Body of pancreas (tissue), 4 donors: Measurements from ENCODE around the gene RAB23. TPM values are rescaled to one million over a fixed set of nuclear protein-coding genes. Genes with fewer than 3 reads are reported as not detected.

Experiments
- ATAC-seq: fragments of 150-250 bp; one replicate; pipeline ENCODE4 v1.9.1; 2016
- DNase-seq, 4 donors: peaks; one replicate each; pipeline ENCODE4 v3.0.0-alpha.2; 2019
- H3K27ac ChIP-seq, 4 donors: fragments of 200-600 bp; sonication (generic); 1 replicate in 3 of 4; 2 replicates in 1 of 4; pipeline versions ENCODE4 v1.5.1 to v1.6.1; 2016 to 2019; ENCODE audit warnings: mild to moderate bottlenecking in 1 of 4, mixed read lengths in 1 of 4, moderate library complexity in 1 of 4
- H3K27me3 ChIP-seq, 2 donors: fragments of 200-600 bp; sonication (generic); one replicate each; pipeline ENCODE4 v1.6.0; 2016; ENCODE audit warnings: mild to moderate bottlenecking in 1 of 2
- H3K36me3 ChIP-seq, 2 donors: fragments of 200-600 bp; sonication (generic); replicated peaks in 1 of 2; 2 replicates each; pipeline ENCODE4 v1.5.1; 2016; ENCODE audit warnings: low read depth in 2 of 2; ENCODE audit not compliant: insufficient read depth in 1 of 2
- H3K4me1 ChIP-seq: fragments of 200-600 bp; sonication (generic); one replicate; pipeline ENCODE4 v1.6.0; 2016
- H3K4me3 ChIP-seq, 2 donors: fragments of 200-600 bp; sonication (generic); 1 replicate in 1 of 2; 2 replicates in 1 of 2; pipeline ENCODE4 v1.5.1; 2016 to 2019
- H3K9me3 ChIP-seq, 3 donors: fragments of 200-600 bp; sonication (generic); 1 replicate in 2 of 3; 2 replicates in 1 of 3; pipeline ENCODE4 v1.5.1; 2016
- POLR2A ChIP-seq, 3 donors: fragments of 450-650 bp; IDR thresholded peaks; one replicate each; pipeline ENCODE4 v1.6.1; 2016; ENCODE audit warnings: antibody characterized with exemption in 3 of 3, mild to moderate bottlenecking in 2 of 3
- WGBS, 2 donors: methylation state at CpG; one replicate each; pipeline ENCODE4 v1.1.5; 2017; 5-methylcytosine and 5-hydroxymethylcytosine counted together
- intact Hi-C: fragments of 100-400 bp; cut with DNase I; formaldehyde crosslinking; loops from one replicate; pipeline ENCODE4 v1.15.1; 2023
- total RNA-seq, 2 donors: library from RNA; depleted of rRNA; stranded (reverse); fragments of >200 nt; gene quantifications; one replicate each; pipeline ENCODE4 v1.1.0, GENCODE V29; 2016
- TF ChIP-seq, protein P1 (sequence below), 7 experiments: fragments of 450-650 bp in 4 of 7; fragments of 200-600 bp in 3 of 7; sonication (generic) in 3 of 7; IDR thresholded peaks; one replicate each; pipeline ENCODE4 v1.5.1; 2016 to 2019; ENCODE audit warnings: antibody characterized with exemption in 7 of 7

The RAB23 gene
- total RNA-seq, 2 donors from 2014 or later: 2.1 to 5.6 TPM

GRCh38 chr6:57138026-57138425, 84.1 kb downstream of the RAB23 start:
- intact Hi-C loops: no loop called here
- peaks cover 0 to 5% of the 10 kb centered on the region in 2 donors for H3K36me3 ChIP-seq
- H3K4me3 ChIP-seq: no peak overlapping the region
- DNase-seq (no peak), ATAC-seq (no peak)
- no peaks in the 10 kb centered on the region for H3K9me3 ChIP-seq
- no peaks in the 10 kb centered on the region for H3K4me1 ChIP-seq
- WGBS, 2 donors: 90 to 97% methylated on average over 11 of the region's 11 CpGs
- TF ChIP-seq POLR2A (IDR thresholded peaks at IDR 0.05): no peak
- TF ChIP-seq, protein P1, sequence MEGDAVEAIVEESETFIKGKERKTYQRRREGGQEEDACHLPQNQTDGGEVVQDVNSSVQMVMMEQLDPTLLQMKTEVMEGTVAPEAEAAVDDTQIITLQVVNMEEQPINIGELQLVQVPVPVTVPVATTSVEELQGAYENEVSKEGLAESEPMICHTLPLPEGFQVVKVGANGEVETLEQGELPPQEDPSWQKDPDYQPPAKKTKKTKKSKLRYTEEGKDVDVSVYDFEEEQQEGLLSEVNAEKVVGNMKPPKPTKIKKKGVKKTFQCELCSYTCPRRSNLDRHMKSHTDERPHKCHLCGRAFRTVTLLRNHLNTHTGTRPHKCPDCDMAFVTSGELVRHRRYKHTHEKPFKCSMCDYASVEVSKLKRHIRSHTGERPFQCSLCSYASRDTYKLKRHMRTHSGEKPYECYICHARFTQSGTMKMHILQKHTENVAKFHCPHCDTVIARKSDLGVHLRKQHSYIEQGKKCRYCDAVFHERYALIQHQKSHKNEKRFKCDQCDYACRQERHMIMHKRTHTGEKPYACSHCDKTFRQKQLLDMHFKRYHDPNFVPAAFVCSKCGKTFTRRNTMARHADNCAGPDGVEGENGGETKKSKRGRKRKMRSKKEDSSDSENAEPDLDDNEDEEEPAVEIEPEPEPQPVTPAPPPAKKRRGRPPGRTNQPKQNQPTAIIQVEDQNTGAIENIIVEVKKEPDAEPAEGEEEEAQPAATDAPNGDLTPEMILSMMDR (IDR thresholded peaks at IDR 0.05): no peak
- H3K27me3 ChIP-seq: no peaks in the 10 kb centered on the region
- H3K27ac ChIP-seq: no peak overlapping the region

DNA sequence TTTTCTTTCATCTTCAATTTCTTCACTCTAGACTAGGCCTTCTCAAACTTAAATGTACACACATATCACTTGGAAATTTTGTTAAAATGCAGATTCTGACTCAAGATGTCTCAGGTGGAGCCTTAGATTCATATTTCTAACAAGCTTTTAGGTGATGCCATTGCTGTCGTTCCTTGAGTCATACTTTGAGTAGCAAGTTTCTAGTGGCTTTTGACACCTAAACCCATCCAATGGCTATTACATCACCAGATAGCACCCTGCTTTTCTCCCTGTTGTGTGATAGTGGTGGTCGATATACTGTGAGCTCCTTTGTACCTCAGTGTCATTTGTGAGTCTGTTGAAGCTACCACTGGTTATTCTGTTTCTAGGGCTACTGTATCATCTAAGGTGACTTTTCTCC, 84.8 kb downstream of the RAB23 start:
- Histone ChIP-seq H3K36me3 (peaks cover 0 to 5% of the 10 kb centered on the region in 2 donors), H3K27me3 (no peaks in the 10 kb centered on the region), H3K4me3 (no peak overlapping the region), H3K9me3 (no peaks in the 10 kb centered on the region), H3K4me1 (no peaks in the 10 kb centered on the region), H3K27ac (no peak overlapping the region)
- ATAC-seq: no peak
- intact Hi-C loops: no loop called here
- 91 to 92% methylated on average over 2 of the region's 2 CpGs for WGBS, 2 donors
- no peak for DNase-seq
- TF ChIP-seq POLR2A (IDR thresholded peaks at IDR 0.05): no peak
- TF ChIP-seq, protein P1 (IDR thresholded peaks at IDR 0.05): no peak

Other genes with a start within 250 kb of the RAB23 start
- gene KIAA1586, start 175.6 kb downstream of the RAB23 start, total RNA-seq: 1 to 10 TPM; 1.3 to 6.0 TPM
- 10 to 100 TPM; 30.3 to 35.0 TPM for gene ZNF451, start 132.1 kb downstream of the RAB23 start, total RNA-seq
- gene BAG2, start 50.0 kb downstream of the RAB23 start, total RNA-seq: 1 to 10 TPM; 2.3 to 3.0 TPM
- gene PRIM2, start 95.3 kb upstream of the RAB23 start, total RNA-seq: 1 to 10 TPM; 5.3 to 5.4 TPM